Measurements from ENCODE around the gene SIRT3. TPM values are rescaled to one million over a fixed set of nuclear protein-coding genes. Genes with fewer than 3 reads are reported as not detected.

Gene SIRT3
- total RNA-seq, 6 experiments from 2014 or later: 8.0 to 10.9 (median 10.2) TPM

GRCh38 chr11:267491-267994 lies 31.4 kb upstream of the SIRT3 start:
- Mint-ChIP-seq H3K4me3 (no peak overlapping the region), H3K27ac (no peak overlapping the region), H3K9me3 (no peaks in the 10 kb centered on the region; the same call in 1 of the 2 replicates), H3K27me3 (ENCODE audit: insufficient read depth) (peaks cover 24% of the 10 kb centered on the region), H3K36me3 (ENCODE audit: low read depth) (no peaks in the 10 kb centered on the region), H3K4me1 (ENCODE audit: low read depth) (no peaks in the 10 kb centered on the region)
- TF ChIP-seq, protein P1, sequence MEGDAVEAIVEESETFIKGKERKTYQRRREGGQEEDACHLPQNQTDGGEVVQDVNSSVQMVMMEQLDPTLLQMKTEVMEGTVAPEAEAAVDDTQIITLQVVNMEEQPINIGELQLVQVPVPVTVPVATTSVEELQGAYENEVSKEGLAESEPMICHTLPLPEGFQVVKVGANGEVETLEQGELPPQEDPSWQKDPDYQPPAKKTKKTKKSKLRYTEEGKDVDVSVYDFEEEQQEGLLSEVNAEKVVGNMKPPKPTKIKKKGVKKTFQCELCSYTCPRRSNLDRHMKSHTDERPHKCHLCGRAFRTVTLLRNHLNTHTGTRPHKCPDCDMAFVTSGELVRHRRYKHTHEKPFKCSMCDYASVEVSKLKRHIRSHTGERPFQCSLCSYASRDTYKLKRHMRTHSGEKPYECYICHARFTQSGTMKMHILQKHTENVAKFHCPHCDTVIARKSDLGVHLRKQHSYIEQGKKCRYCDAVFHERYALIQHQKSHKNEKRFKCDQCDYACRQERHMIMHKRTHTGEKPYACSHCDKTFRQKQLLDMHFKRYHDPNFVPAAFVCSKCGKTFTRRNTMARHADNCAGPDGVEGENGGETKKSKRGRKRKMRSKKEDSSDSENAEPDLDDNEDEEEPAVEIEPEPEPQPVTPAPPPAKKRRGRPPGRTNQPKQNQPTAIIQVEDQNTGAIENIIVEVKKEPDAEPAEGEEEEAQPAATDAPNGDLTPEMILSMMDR (IDR thresholded peaks at IDR 0.05): no peak
- no peak for DNase-seq

DNA sequence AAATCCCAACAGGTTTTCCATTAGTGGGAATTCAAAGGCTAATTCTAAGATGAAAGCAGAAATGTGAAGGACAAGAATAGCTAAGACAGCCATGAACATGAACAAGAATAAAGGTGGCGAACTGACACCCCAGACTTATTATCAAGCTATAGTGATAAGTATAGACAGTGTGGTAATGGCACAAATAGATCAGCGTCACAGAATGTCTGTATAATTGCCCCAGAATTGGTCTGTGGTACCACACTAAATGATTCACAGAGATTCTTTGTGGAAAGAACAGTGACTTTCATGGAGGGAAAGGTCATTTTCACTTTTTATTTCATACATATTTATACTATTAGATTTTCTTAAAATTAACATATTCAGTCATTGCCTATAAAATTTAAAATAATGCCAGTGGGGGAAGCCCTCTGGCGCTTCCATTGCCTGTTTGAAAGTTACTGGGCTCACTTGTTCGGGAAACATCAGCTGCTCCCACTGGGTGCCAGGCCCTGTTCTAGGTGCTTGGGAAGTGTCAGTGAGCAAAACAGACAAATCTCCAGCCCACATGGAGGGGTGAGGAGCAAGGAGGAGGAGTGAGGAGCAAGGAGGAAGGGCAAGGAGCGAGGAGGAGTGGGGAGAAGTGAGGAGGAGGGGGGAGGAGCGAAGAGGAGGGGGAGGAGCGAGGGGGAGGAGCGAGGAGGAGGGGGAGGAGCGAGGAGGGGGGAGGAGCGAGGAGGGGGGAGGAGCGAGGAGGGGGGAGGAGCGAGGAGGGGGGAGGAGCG lies 30.7 kb upstream of the SIRT3 start:
- no peak for DNase-seq
- no peaks in the 10 kb centered on the region for H3K4me1 Mint-ChIP-seq (ENCODE audit: low read depth)

GRCh38 chr11:261624-262023 lies 25.5 kb upstream of the SIRT3 start:
- H3K36me3 Mint-ChIP-seq (ENCODE audit: low read depth): no peaks in the 10 kb centered on the region
- H3K4me1 Mint-ChIP-seq (ENCODE audit: low read depth): no peaks in the 10 kb centered on the region
- H3K27ac Mint-ChIP-seq: no peak overlapping the region
- DNase-seq: no peak
- no peak overlapping the region for H3K4me3 Mint-ChIP-seq
- H3K9me3 Mint-ChIP-seq: no peaks in the 10 kb centered on the region; the same call in 1 of the 2 replicates
- TF ChIP-seq, protein P1 (IDR thresholded peaks at IDR 0.05): no peak
- peaks cover 23% of the 10 kb centered on the region for H3K27me3 Mint-ChIP-seq (ENCODE audit: insufficient read depth)

More for the DNA sequence above, 30.7 kb upstream of the SIRT3 start:
- TF ChIP-seq, protein P1 (IDR thresholded peaks at IDR 0.05): no peak
- Mint-ChIP-seq H3K9me3 (no peaks in the 10 kb centered on the region; the same call in 1 of the 2 replicates), H3K27ac (no peak overlapping the region), H3K36me3 (ENCODE audit: low read depth) (no peaks in the 10 kb centered on the region), H3K27me3 (ENCODE audit: insufficient read depth) (peaks cover 17% of the 10 kb centered on the region), H3K4me3 (no peak overlapping the region; the same call in 1 of the 2 replicates)

GRCh38 chr11:259413-259812 lies 23.3 kb upstream of the SIRT3 start:
- Mint-ChIP-seq H3K9me3 (no peaks in the 10 kb centered on the region; the same call in 1 of the 2 replicates), H3K4me1 (ENCODE audit: low read depth) (no peaks in the 10 kb centered on the region), H3K27ac (no peak overlapping the region), H3K4me3 (no peak overlapping the region), H3K36me3 (ENCODE audit: low read depth) (no peaks in the 10 kb centered on the region), H3K27me3 (ENCODE audit: insufficient read depth) (peaks cover 23% of the 10 kb centered on the region)
- TF ChIP-seq, protein P1 (IDR thresholded peaks at IDR 0.05): no peak
- DNase-seq: no peak

DNA sequence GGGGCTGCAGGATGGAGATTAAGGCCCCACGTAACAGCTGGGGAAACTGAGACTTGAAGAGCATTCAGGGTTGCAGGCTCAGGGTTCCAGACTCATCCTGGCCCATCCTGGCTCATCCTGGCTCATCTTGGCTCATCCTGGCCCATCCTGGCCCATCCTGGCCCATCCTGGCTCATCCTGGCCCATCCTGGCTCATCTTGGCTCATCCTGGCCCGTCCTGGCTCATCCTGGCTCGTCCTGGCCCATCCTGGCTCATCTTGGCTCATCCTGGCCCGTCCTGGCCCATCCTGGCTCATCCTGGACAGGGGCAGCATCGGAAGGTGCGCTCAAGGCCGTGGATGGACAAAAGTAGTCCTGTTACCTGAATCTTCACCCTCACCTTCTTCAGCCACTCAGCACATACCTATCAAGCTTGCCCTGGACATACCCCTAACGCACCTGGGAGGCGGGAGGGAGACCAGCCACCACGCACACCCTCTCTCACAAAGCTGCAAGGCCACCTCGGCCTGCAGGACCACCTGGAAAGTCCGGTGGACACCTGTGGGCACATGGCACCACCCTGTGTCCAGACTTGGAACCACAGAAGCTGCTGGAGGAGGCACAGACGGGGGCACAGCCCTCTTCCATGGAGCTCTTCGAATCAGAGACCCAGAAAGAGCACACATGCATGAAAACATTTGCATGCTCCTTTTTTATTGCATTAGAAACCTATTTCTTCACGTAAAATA lies 21.8 kb upstream of the SIRT3 start:
- no peak for DNase-seq
- H3K4me1 Mint-ChIP-seq (ENCODE audit: low read depth): no peaks in the 10 kb centered on the region
- no peaks in the 10 kb centered on the region; the same call in 1 of the 2 replicates for H3K9me3 Mint-ChIP-seq
- H3K27ac Mint-ChIP-seq: no peak overlapping the region
- H3K36me3 Mint-ChIP-seq (ENCODE audit: low read depth): no peaks in the 10 kb centered on the region
- H3K4me3 Mint-ChIP-seq: no peak overlapping the region
- peaks cover 23% of the 10 kb centered on the region for H3K27me3 Mint-ChIP-seq (ENCODE audit: insufficient read depth)
- TF ChIP-seq, protein P1 (IDR thresholded peaks at IDR 0.05): peak; percentile 22; the same call in 1 of the 2 replicates
